GM23338 (cell line): ENCODE data around the gene PHACTR1. TPM values are rescaled to one million over a fixed set of nuclear protein-coding genes. Genes with fewer than 3 reads are reported as not detected.

Experiments used
- ATAC-seq: fragments of 200-7000 bp; cut with Tn5 transposase; 3 replicates; pipeline ENCODE4 v1.9.1; 2020
- DNase-seq: peaks from one replicate; pipeline ENCODE4 v3.0.0-alpha.2; 2015; ENCODE audit warnings: low spot score
- H2AFZ ChIP-seq: fragments of 200-600 bp; sonication (generic); 2 replicates; pipeline ENCODE4 v1.8.0; 2016; ENCODE audit warnings: antibody characterized with exemption, mild to moderate bottlenecking, moderate library complexity
- H3F3A ChIP-seq: fragments of 200-600 bp; sonication (generic); replicated peaks from 2 replicates; pipeline ENCODE4 v1.8.0; 2017; ENCODE audit warnings: antibody characterized with exemption, mixed run types, low read depth
- H3K27ac ChIP-seq: fragments of 200-600 bp; sonication (generic); 2 replicates; pipeline ENCODE4 v1.6.1; 2016; ENCODE audit warnings: low read depth
- H3K27me3 ChIP-seq: fragments of 200-600 bp; sonication (generic); 2 replicates; pipeline ENCODE4 v1.8.0; 2016; ENCODE audit warnings: mild to moderate bottlenecking, mixed run types, moderate library complexity; ENCODE audit not compliant: insufficient read depth
- H3K36me3 ChIP-seq: fragments of 200-600 bp; sonication (generic); 2 replicates; pipeline ENCODE4 v1.8.0; 2016; ENCODE audit warnings: mild to moderate bottlenecking; ENCODE audit not compliant: insufficient read depth
- H3K4me1 ChIP-seq: fragments of 200-600 bp; sonication (generic); 2 replicates; pipeline ENCODE4 v1.8.0; 2016; ENCODE audit warnings: mild to moderate bottlenecking, moderate library complexity; ENCODE audit not compliant: insufficient read depth
- H3K4me2 ChIP-seq: fragments of 200-600 bp; sonication (generic); 2 replicates; pipeline ENCODE4 v1.7.1; 2017; ENCODE audit warnings: mixed run types
- H3K4me3 ChIP-seq: fragments of 200-600 bp; sonication (generic); 2 replicates; pipeline ENCODE4 v1.6.1; 2016; ENCODE audit warnings: mixed run types
- H3K79me2 ChIP-seq: fragments of 200-600 bp; sonication (generic); replicated peaks from 2 replicates; pipeline ENCODE4 v1.8.0; 2017; ENCODE audit warnings: mild to moderate bottlenecking; ENCODE audit not compliant: insufficient read depth
- H3K9me2 ChIP-seq: fragments of 200-600 bp; sonication (generic); 2 replicates; pipeline ENCODE4 v1.8.0; 2017; ENCODE audit not compliant: insufficient read depth
- H4K20me1 ChIP-seq: fragments of 200-600 bp; sonication (generic); replicated peaks from 2 replicates; pipeline ENCODE4 v1.8.0; 2017; ENCODE audit warnings: mild to moderate bottlenecking; ENCODE audit not compliant: insufficient read depth
- H3K27ac Mint-ChIP-seq: 2 replicates; pipeline ENCODE4 v1.8.0; 2020; ENCODE audit warnings: inconsistent platforms, mild to moderate bottlenecking, moderate library complexity, mixed read lengths
- H3K27me3 Mint-ChIP-seq: 3 replicates; pipeline ENCODE4 v1.8.0; 2022; ENCODE audit warnings: low read depth, mild to moderate bottlenecking, moderate library complexity, mixed read lengths, inconsistent platforms; ENCODE audit not compliant: insufficient read depth, poor library complexity
- H3K36me3 Mint-ChIP-seq: 3 replicates; pipeline ENCODE4 v1.8.0; 2021; ENCODE audit warnings: low read depth, mild to moderate bottlenecking, inconsistent platforms, moderate library complexity, mixed read lengths
- H3K4me1 Mint-ChIP-seq: 3 replicates; pipeline ENCODE4 v1.8.0; 2020; ENCODE audit warnings: mild to moderate bottlenecking, inconsistent platforms, mixed read lengths
- H3K4me3 Mint-ChIP-seq: 3 replicates; pipeline ENCODE4 v1.8.0; 2021; ENCODE audit warnings: moderate library complexity, mild to moderate bottlenecking, inconsistent platforms, mixed read lengths
- H3K9me3 Mint-ChIP-seq: 3 replicates; pipeline ENCODE4 v1.8.0; 2020; ENCODE audit warnings: moderate library complexity, mild to moderate bottlenecking, inconsistent platforms, mixed read lengths
- CREB1 ChIP-seq: fragments of 250-450 bp; sonication (Bioruptor Pico); IDR thresholded peaks from 2 replicates; pipeline ENCODE4 v1.5.0; 2020; ENCODE audit warnings: low read depth, mild to moderate bottlenecking, moderate library complexity
- CTCF ChIP-seq, 2 experiments: fragments of 200-600 bp in 1 of 2; sonication (generic) in 1 of 2; conservative IDR thresholded peaks; 2 replicates each; pipeline versions ENCODE4 v1.5.1 to v1.6.1; 2016 to 2017; ENCODE audit warnings: antibody characterized with exemption in 2 of 2, low read depth in 2 of 2, mild to moderate bottlenecking in 2 of 2, moderate library complexity in 1 of 2
- ETS1 ChIP-seq: IDR thresholded peaks from 2 replicates; pipeline ENCODE4 v1.6.1; 2016; ENCODE audit warnings: antibody characterized with exemption
- EZH2 ChIP-seq: fragments of 200-600 bp; sonication (generic); IDR thresholded peaks from one replicate; pipeline ENCODE4 v1.8.0; 2017; ENCODE audit warnings: antibody characterized with exemption, mild to moderate bottlenecking, low read depth; ENCODE audit not compliant: unreplicated experiment
- EZH2phosphoT487 ChIP-seq: fragments of 200-600 bp; sonication (generic); IDR thresholded peaks from one replicate; pipeline ENCODE4 v1.8.1; 2018; ENCODE audit warnings: antibody characterized with exemption; ENCODE audit not compliant: unreplicated experiment
- JUNB ChIP-seq: IDR thresholded peaks from one replicate; pipeline ENCODE4 v1.6.1; 2016; ENCODE audit warnings: antibody characterized with exemption; ENCODE audit not compliant: unreplicated experiment
- POLR2AphosphoS5 ChIP-seq: IDR thresholded peaks from 2 replicates; pipeline ENCODE4 v1.6.1; 2016; ENCODE audit warnings: antibody characterized with exemption, low read depth
- REST ChIP-seq: IDR thresholded peaks from one replicate; pipeline ENCODE4 v1.6.1; 2018; ENCODE audit warnings: antibody characterized with exemption; ENCODE audit not compliant: unreplicated experiment
- STAT1 ChIP-seq: IDR thresholded peaks from one replicate; pipeline ENCODE4 v1.6.1; 2016; ENCODE audit warnings: antibody characterized with exemption; ENCODE audit not compliant: unreplicated experiment
- ZNF114 ChIP-seq: fragments of 250-450 bp; sonication (Bioruptor Pico); IDR thresholded peaks from 2 replicates; pipeline ENCODE4 v1.5.0; 2020; ENCODE audit warnings: mild to moderate bottlenecking, moderate library complexity
- ZNF331 ChIP-seq: fragments of 250-450 bp; sonication (Bioruptor Pico); IDR thresholded peaks from 2 replicates; pipeline ENCODE4 v1.5.0; 2020; ENCODE audit warnings: low read depth, mild to moderate bottlenecking, moderate library complexity
- polyA plus RNA-seq: library from polyadenylated mRNA; unstranded; fragments of >200 nt; fragmentation: Nextera tagmentation; extraction: Ambion mirVana; gene quantifications from 2 replicates; pipeline ENCODE4 v1.2.1, GENCODE V29; 2016
- total RNA-seq: library from RNA; depleted of rRNA; stranded (reverse); fragments of >200 nt; shearing (Covaris generic); gene quantifications from 2 replicates; pipeline ENCODE4 v1.2.3, GENCODE V29; 2014

The PHACTR1 gene
- total and polyA plus RNA-seq, 2 experiments from 2014 or later, result 5.9 to 19.3 TPM

GRCh38 chr6:12749531-12750379 lies 33.2 kb downstream of the PHACTR1 start (continued):
- no peak for TF ChIP-seq ZNF331 (CRISPR knock-in tag)
- TF ChIP-seq ETS1, result no peak
- no peak for TF ChIP-seq JUNB
- TF ChIP-seq EZH2phosphoT487, result no peak
- TF ChIP-seq CTCF (conservative IDR thresholded peaks at IDR 0.05; ENCODE audit: low read depth in 2 of 2), result no peak
- TF ChIP-seq POLR2AphosphoS5, result no peak
- no peak for TF ChIP-seq STAT1
- no peak for TF ChIP-seq EZH2

GRCh38 chr6:12750416-12750815 lies 33.8 kb downstream of the PHACTR1 start:
- peak overlapping the region; percentile 85 for H2AFZ ChIP-seq
- no peaks in the 10 kb centered on the region; the same call in 1 of the 2 replicates for H4K20me1 ChIP-seq
- H3K36me3 Mint-ChIP-seq, result peaks cover 7% of the 10 kb centered on the region
- DNase-seq (peak; percentile 6), ATAC-seq (no peak)
- H3F3A ChIP-seq, result peaks cover 11% of the 10 kb centered on the region
- peaks cover 38% of the 10 kb centered on the region for H3K4me1 ChIP-seq
- no peak overlapping the region for H3K27ac ChIP-seq
- H3K9me3 Mint-ChIP-seq, result peaks cover 7% of the 10 kb centered on the region; the same call in 2 of the 3 replicates
- peaks cover 15% of the 10 kb centered on the region for H3K27me3 Mint-ChIP-seq
- TF ChIP-seq ZNF331 (CRISPR knock-in tag) (no peak), ETS1 (no peak), POLR2AphosphoS5 (no peak), CREB1 (CRISPR knock-in tag) (no peak), REST (no peak), STAT1 (no peak), ZNF114 (CRISPR knock-in tag) (no peak), EZH2phosphoT487 (no peak)
- H3K4me2 ChIP-seq, result peak overlapping the region; percentile 94
- H3K4me3 Mint-ChIP-seq, result peak overlapping the region; percentile 93
- H3K79me2 ChIP-seq, result peaks cover 39% of the 10 kb centered on the region; the same call in 1 of the 2 replicates
- H3K4me1 Mint-ChIP-seq, result peaks cover 38% of the 10 kb centered on the region
- no peak overlapping the region for H3K27ac Mint-ChIP-seq
- peaks cover 11% of the 10 kb centered on the region; the same call in 1 of the 2 replicates for H3K27me3 ChIP-seq
- peak overlapping the region; percentile 90 for H3K4me3 ChIP-seq
- no peaks in the 10 kb centered on the region for H3K9me2 ChIP-seq
- no peaks in the 10 kb centered on the region for H3K36me3 ChIP-seq
